H1 (cell line): ENCODE data around the gene MEX3D.

Experiments used
- ATF2 ChIP-seq: IDR thresholded peaks from 2 replicates; pipeline ENCODE4 v1.6.1; 2012; ENCODE audit warnings: low read length, inconsistent platforms
- ATF3 ChIP-seq: IDR thresholded peaks from 2 replicates; pipeline ENCODE4 v1.6.1; 2011; ENCODE audit warnings: low read depth, mild to moderate bottlenecking, low read length; ENCODE audit not compliant: insufficient read depth
- CEBPB ChIP-seq: IDR thresholded peaks from 2 replicates; pipeline ENCODE4 v1.6.1; 2012; ENCODE audit warnings: low read depth, low read length
- CREB1 ChIP-seq: IDR thresholded peaks from 2 replicates; pipeline ENCODE4 v1.6.1; 2012; ENCODE audit warnings: inconsistent platforms
- CTCF ChIP-seq, 3 experiments: IDR thresholded peaks; 1 replicate in 2 of 3; 2 replicates in 1 of 3; pipeline versions ENCODE4 v1.5.1 to v1.6.1; 2011; ENCODE audit warnings: low read length in 3 of 3, mild to moderate bottlenecking in 3 of 3, inconsistent platforms in 2 of 3, low read depth in 1 of 3, moderate library complexity in 1 of 3; ENCODE audit not compliant: insufficient read depth in 1 of 3; ENCODE audit errors: control extremely low read depth in 1 of 3
- EZH2 ChIP-seq: fragments of 200-600 bp; sonication (generic); IDR thresholded peaks from 2 replicates; pipeline ENCODE4 v1.7.1; 2012; ENCODE audit warnings: low read depth, mild to moderate bottlenecking, moderate library complexity, low read length, inconsistent platforms; ENCODE audit not compliant: severe bottlenecking
- POLR2A ChIP-seq, 2 experiments: IDR thresholded peaks; 1 replicate in 1 of 2; 2 replicates in 1 of 2; pipeline ENCODE4 v1.6.1; 2011; ENCODE audit warnings: low read depth in 2 of 2, low read length in 2 of 2, mild to moderate bottlenecking in 2 of 2; ENCODE audit errors: control extremely low read depth in 1 of 2
- TBP ChIP-seq: IDR thresholded peaks from 2 replicates; pipeline ENCODE4 v1.6.1; 2011; ENCODE audit warnings: low read depth, low read length, improper control_type of control experiment
- TCF12 ChIP-seq: IDR thresholded peaks from 2 replicates; pipeline ENCODE4 v1.6.1; 2011; ENCODE audit warnings: low read depth, mild to moderate bottlenecking, low read length
- YY1 ChIP-seq: IDR thresholded peaks from 2 replicates; pipeline ENCODE4 v1.6.1; 2011; ENCODE audit warnings: low read depth, mild to moderate bottlenecking, low read length

- TF ChIP-seq CTCF (IDR thresholded peaks at IDR 0.05; ENCODE audit: control extremely low read depth in 1 of 3, insufficient read depth in 1 of 3, low read depth in 1 of 3, low read length in 3 of 3): no peak
- TF ChIP-seq CREB1: no peak
- TF ChIP-seq TBP: no peak
- no peak for TF ChIP-seq CEBPB
- no peak for TF ChIP-seq ATF2
- TF ChIP-seq YY1: no peak
- no peak for TF ChIP-seq EZH2
- no peak for TF ChIP-seq TCF12
- TF ChIP-seq POLR2A (IDR thresholded peaks at IDR 0.05; ENCODE audit: control extremely low read depth in 1 of 2, low read depth in 2 of 2, low read length in 2 of 2): no peak
- no peak for TF ChIP-seq ATF3
Observed at GRCh38 chr19:1556390-1557070, 11.6 kb downstream of the MEX3D start.
